ENCODE results near the gene BTNL8.

- TF ChIP-seq YY1 (IDR thresholded peaks at IDR 0.05; ENCODE audit: insufficient read depth, insufficient read length) (no peak), SUZ12 (IDR thresholded peaks at IDR 0.05; ENCODE audit: extremely low read depth, insufficient read depth, insufficient read length) (no peak)
Measured at GRCh38 chr5:180860887-180861822, 37.8 kb upstream of the BTNL8 start, which contains the start of gene ZFP62.

Data from NT2/D1 (cell line).